Keratinocyte (primary cell): Measurements from ENCODE around the gene SIM2.

Source experiments
- CTCF ChIP-seq, 3 experiments: IDR thresholded peaks in 1 of 3; conservative IDR thresholded peaks in 1 of 3; optimal IDR thresholded peaks in 1 of 3; 2 replicates in 2 of 3; 3 replicates in 1 of 3; pipeline versions ENCODE3 to v1.5.1; 2011; ENCODE audit warnings: low read length in 3 of 3, mild to moderate bottlenecking in 3 of 3, moderate library complexity in 2 of 3, control low read depth in 1 of 3, inconsistent platforms in 1 of 3; ENCODE audit not compliant: insufficient read depth in 2 of 3; ENCODE audit errors: extremely low read depth in 1 of 3
- EZH2 ChIP-seq: IDR thresholded peaks from one replicate; pipeline ENCODE4 v1.6.1; 2012; ENCODE audit warnings: inconsistent platforms, mild to moderate bottlenecking, low read length, moderate library complexity

- no peak for TF ChIP-seq EZH2
- TF ChIP-seq CTCF (optimal IDR thresholded peaks at IDR 0.05 in 1 of 3, IDR thresholded peaks at IDR 0.05 in 1 of 3, conservative IDR thresholded peaks at IDR 0.05 in 1 of 3; ENCODE audit: extremely low read depth in 1 of 3, insufficient read depth in 2 of 3, low read length in 3 of 3) = no peak
Measured at GRCh38 chr21:36749935-36750575, 51.1 kb downstream of the SIM2 start.
